ENCODE results near the gene DHPS. TPM values are rescaled to one million over a fixed set of nuclear protein-coding genes. Genes with fewer than 3 reads are reported as not detected.
"Not testable (repeated sequence)": the region's sequence is repeated elsewhere in the genome, so short reads cannot be mapped to it uniquely, and the experiment has no call there.

DHPS gene
- total and polyA plus RNA-seq, 4 donors: 65.0 to 80.8 (median 74.7) TPM

- Histone ChIP-seq H3K27ac (ENCODE audit: low read depth in 1 of 2, low read length in 1 of 2) (no peak overlapping the region), H3K4me1 (ENCODE audit: control insufficient read depth in 5 of 5, insufficient read depth in 5 of 5, low read length in 5 of 5) (no peaks in the 10 kb centered on the region), H3K27me3 (ENCODE audit: control insufficient read depth in 3 of 3, insufficient read depth in 3 of 3, low read length in 2 of 3) (no peaks in the 10 kb centered on the region), H3K4me3 (no peak overlapping the region), H3K36me3 (ENCODE audit: control insufficient read depth in 4 of 4, insufficient read depth in 4 of 4, low read length in 4 of 4) (peaks cover 14 to 61% (median 33%) of the 10 kb centered on the region in 4 donors), H3K9me3 (ENCODE audit: control insufficient read depth in 4 of 4, insufficient read depth in 3 of 4, low read length in 3 of 4) (no peaks in the 10 kb centered on the region), H3K9ac (ENCODE audit: insufficient read depth in 1 of 2, low read length in 2 of 2) (no peak overlapping the region)
- ATAC-seq (ENCODE audit: insufficient read depth, low FRiP score): no peak
- TF ChIP-seq CTCF (IDR thresholded peaks at IDR 0.05; ENCODE audit: control extremely low read depth, extremely low read depth): no peak
- WGBS, 2 donors: 79 to 81% methylated on average over 9 of the region's 9 CpGs
- DNase-seq: peak in 2 of 3 donors; percentile 33 to 44
Measured at GRCh38 chr19:12703046-12703445, 21.4 kb upstream of the DHPS start.

GRCh38 chr19:12701596-12702282, 20.1 kb upstream of the DHPS start:
- H3K4me1 ChIP-seq (ENCODE audit: control insufficient read depth in 5 of 5, insufficient read depth in 5 of 5, low read length in 5 of 5): peaks cover 0 to 4% (median 0%) of the 10 kb centered on the region in 5 donors
- no peak for TF ChIP-seq CTCF (IDR thresholded peaks at IDR 0.05; ENCODE audit: control extremely low read depth, extremely low read depth)
- WGBS, 2 donors: 93 to 96% methylated on average over 32 to 33 of the region's 33 CpGs
- no peak for DNase-seq
- no peak overlapping the region for H3K9ac ChIP-seq (ENCODE audit: insufficient read depth in 1 of 2, low read length in 2 of 2)
- no peaks in the 10 kb centered on the region for H3K9me3 ChIP-seq (ENCODE audit: control insufficient read depth in 4 of 4, insufficient read depth in 3 of 4, low read length in 3 of 4)
- H3K4me3 ChIP-seq: no peak overlapping the region
- H3K27ac ChIP-seq (ENCODE audit: low read depth in 1 of 2, low read length in 1 of 2): no peak overlapping the region
- H3K36me3 ChIP-seq (ENCODE audit: control insufficient read depth in 4 of 4, insufficient read depth in 4 of 4, low read length in 4 of 4): peaks cover 14 to 57% (median 30%) of the 10 kb centered on the region in 4 donors
- H3K27me3 ChIP-seq (ENCODE audit: control insufficient read depth in 3 of 3, insufficient read depth in 3 of 3, low read length in 2 of 3): no peaks in the 10 kb centered on the region
- no peak for ATAC-seq (ENCODE audit: insufficient read depth, low FRiP score)

GRCh38 chr19:12698138-12698537, 16.5 kb upstream of the DHPS start:
- Histone ChIP-seq H3K4me1 (ENCODE audit: control insufficient read depth in 5 of 5, insufficient read depth in 5 of 5, low read length in 5 of 5) (peaks cover 0 to 9% (median 3%) of the 10 kb centered on the region in 5 donors), H3K9me3 (ENCODE audit: control insufficient read depth in 4 of 4, insufficient read depth in 3 of 4, low read length in 3 of 4) (no peaks in the 10 kb centered on the region), H3K36me3 (ENCODE audit: control insufficient read depth in 4 of 4, insufficient read depth in 4 of 4, low read length in 4 of 4) (peaks cover 9 to 29% (median 15%) of the 10 kb centered on the region in 4 donors), H3K27me3 (ENCODE audit: control insufficient read depth in 3 of 3, insufficient read depth in 3 of 3, low read length in 2 of 3) (no peaks in the 10 kb centered on the region), H3K9ac (ENCODE audit: insufficient read depth in 1 of 2, low read length in 2 of 2) (no peak overlapping the region), H3K27ac (ENCODE audit: low read depth in 1 of 2, low read length in 1 of 2) (no peak overlapping the region), H3K4me3 (no peak overlapping the region)
- 60 to 72% methylated on average over 6 of the region's 6 CpGs for WGBS, 2 donors
- no peak for TF ChIP-seq CTCF (IDR thresholded peaks at IDR 0.05; ENCODE audit: control extremely low read depth, extremely low read depth)
- DNase-seq: no peak
- ATAC-seq (ENCODE audit: insufficient read depth, low FRiP score): no peak

- not testable (repeated sequence) for H3K27ac ChIP-seq (ENCODE audit: low read depth in 1 of 2, low read length in 1 of 2); H3K4me3 ChIP-seq; DNase-seq
Measured at GRCh38 chr19:12697425-12697824, 15.7 kb upstream of the DHPS start.

More at GRCh38 chr19:12697425-12697824, 15.7 kb upstream of the DHPS start:
- H3K9ac ChIP-seq (ENCODE audit: insufficient read depth in 1 of 2, low read length in 2 of 2); ATAC-seq (ENCODE audit: insufficient read depth, low FRiP score); H3K27me3 ChIP-seq (ENCODE audit: control insufficient read depth in 3 of 3, insufficient read depth in 3 of 3, low read length in 2 of 3); H3K9me3 ChIP-seq (ENCODE audit: control insufficient read depth in 4 of 4, insufficient read depth in 3 of 4, low read length in 3 of 4); H3K4me1 ChIP-seq (ENCODE audit: control insufficient read depth in 5 of 5, insufficient read depth in 5 of 5, low read length in 5 of 5): not testable (repeated sequence)
- WGBS, 2 donors: 96 to 98% methylated on average over 22 of the region's 22 CpGs
- H3K36me3 ChIP-seq (ENCODE audit: control insufficient read depth in 4 of 4, insufficient read depth in 4 of 4, low read length in 4 of 4): peaks cover 4 to 25% (median 11%) of the 10 kb centered on the region in 4 donors
